ENCODE results near the gene FNDC7. TPM values are rescaled to one million over a fixed set of nuclear protein-coding genes. Genes with fewer than 3 reads are reported as not detected.
"Not testable (repeated sequence)": the region's sequence is repeated elsewhere in the genome, so short reads cannot be mapped to it uniquely, and the experiment has no call there.

FNDC7 gene
- under 1 TPM in 1 of 2 experiments, not detected in 1; 0.05 TPM for total RNA-seq

GRCh38 chr1:108712606-108713150 lies at the start of gene FNDC7:
Gene FNDC7, plus strand, starts transcription at chr1:108712908. Its CDS starts 26 bp downstream, at chr1:108712934.
- H3K4me1 Mint-ChIP-seq (ENCODE audit: low read depth), result no peaks in the 10 kb centered on the region
- no peaks in the 10 kb centered on the region for H3K27me3 Mint-ChIP-seq (ENCODE audit: low read depth)
- H3K36me3 Mint-ChIP-seq (ENCODE audit: low read depth), result no peaks in the 10 kb centered on the region
- CTCF ChIA-PET, result interaction anchor here (0.6 kb wide), 2 partner anchors 55 to 56 kb away, joined by 4 to 5 read pairs; no protein-coding TSS in a partner anchor
- intact Hi-C loops (cut with micrococcal nuclease), result no loop called here
- no peaks in the 10 kb centered on the region for H3K9me3 Mint-ChIP-seq
- H3K27ac Mint-ChIP-seq, result no peak within 1 kb of the TSS
- H3K4me3 Mint-ChIP-seq, result no peak within 1 kb of the TSS
- DNase-seq, result no peak

GRCh38 chr1:108663074-108663473 lies 49.6 kb upstream of the FNDC7 start:
- CTCF ChIA-PET, result interaction anchor here (1.4 to 1.9 kb wide), 2 partner anchors 19 to 103 kb away, joined by 5 to 6 read pairs; partner anchors contain the start of gene EEIG2
- Mint-ChIP-seq H3K36me3 (ENCODE audit: low read depth) (peaks cover 1% of the 10 kb centered on the region), H3K4me1 (ENCODE audit: low read depth) (peaks cover 25% of the 10 kb centered on the region), H3K27me3 (ENCODE audit: low read depth) (no peaks in the 10 kb centered on the region), H3K4me3 (no peak overlapping the region), H3K9me3 (no peaks in the 10 kb centered on the region), H3K27ac (no peak overlapping the region)
- no peak for DNase-seq
- intact Hi-C loops (cut with micrococcal nuclease), result loop anchor here (5.0 kb wide), 3 partner anchors 214 to 429 kb away; partner anchors contain the start of genes CLCC1, GPSM2 and TMEM167B

GRCh38 chr1:108664481-108664880 lies 48.2 kb upstream of the FNDC7 start:
- no peak overlapping the region for H3K4me3 Mint-ChIP-seq
- peaks cover 1% of the 10 kb centered on the region for H3K36me3 Mint-ChIP-seq (ENCODE audit: low read depth)
- peaks cover 25% of the 10 kb centered on the region for H3K4me1 Mint-ChIP-seq (ENCODE audit: low read depth)
- intact Hi-C loops (cut with micrococcal nuclease), result loop anchor here (5.0 kb wide), 3 partner anchors 213 to 428 kb away; partner anchors contain the start of genes CLCC1, GPSM2 and TMEM167B
- no peak for DNase-seq
- H3K9me3 Mint-ChIP-seq, result no peaks in the 10 kb centered on the region
- CTCF ChIA-PET, result interaction anchor here (0.7 to 1.3 kb wide), 2 partner anchors 21 to 105 kb away, joined by 3 read pairs; partner anchors contain the start of gene EEIG2
- H3K27ac Mint-ChIP-seq, result no peak overlapping the region
- H3K27me3 Mint-ChIP-seq (ENCODE audit: low read depth), result no peaks in the 10 kb centered on the region

GRCh38 chr1:108665067-108665466 lies 47.6 kb upstream of the FNDC7 start:
- H3K27me3 Mint-ChIP-seq (ENCODE audit: low read depth), result no peaks in the 10 kb centered on the region
- no peak overlapping the region for H3K4me3 Mint-ChIP-seq
- H3K36me3 Mint-ChIP-seq (ENCODE audit: low read depth), result peaks cover 1% of the 10 kb centered on the region
- CTCF ChIA-PET, result interaction anchor here (0.7 to 1.3 kb wide), 3 partner anchors 21 to 106 kb away, joined by 3 to 4 read pairs (median 3); partner anchors contain the start of gene EEIG2
- no peak for DNase-seq
- H3K27ac Mint-ChIP-seq, result no peak overlapping the region
- H3K4me1 Mint-ChIP-seq (ENCODE audit: low read depth), result peaks cover 25% of the 10 kb centered on the region
- no peaks in the 10 kb centered on the region for H3K9me3 Mint-ChIP-seq
- intact Hi-C loops (cut with micrococcal nuclease), result no loop called here

- Mint-ChIP-seq H3K27me3 (ENCODE audit: low read depth) (no peaks in the 10 kb centered on the region), H3K9me3 (no peaks in the 10 kb centered on the region), H3K36me3 (ENCODE audit: low read depth) (peaks cover 1% of the 10 kb centered on the region), H3K27ac (no peak overlapping the region), H3K4me3 (no peak overlapping the region), H3K4me1 (ENCODE audit: low read depth) (peaks cover 22% of the 10 kb centered on the region)
- intact Hi-C loops (cut with micrococcal nuclease), result no loop called here
- DNase-seq, result no peak
- CTCF ChIA-PET, result interaction anchor here (0.7 to 1.3 kb wide), 2 partner anchors 22 to 106 kb away, joined by 3 to 4 read pairs; partner anchors contain the start of gene EEIG2
Measured at GRCh38 chr1:108665771-108666170, 46.9 kb upstream of the FNDC7 start.

- H3K4me3 Mint-ChIP-seq; H3K27me3 Mint-ChIP-seq (ENCODE audit: low read depth); H3K9me3 Mint-ChIP-seq; H3K27ac Mint-ChIP-seq; CTCF ChIA-PET; intact Hi-C loops (cut with micrococcal nuclease); H3K36me3 Mint-ChIP-seq (ENCODE audit: low read depth); DNase-seq: not testable (repeated sequence)
- H3K4me1 Mint-ChIP-seq (ENCODE audit: low read depth), result peaks cover 19% of the 10 kb centered on the region
Measured at GRCh38 chr1:108667422-108667821, 45.3 kb upstream of the FNDC7 start.

- no peak for DNase-seq
- Mint-ChIP-seq H3K36me3 (ENCODE audit: low read depth) (no peaks in the 10 kb centered on the region), H3K27me3 (ENCODE audit: low read depth) (no peaks in the 10 kb centered on the region), H3K4me1 (ENCODE audit: low read depth) (peaks cover 11% of the 10 kb centered on the region), H3K27ac (no peak overlapping the region), H3K4me3 (no peak overlapping the region), H3K9me3 (no peaks in the 10 kb centered on the region)
- CTCF ChIA-PET, result interaction anchor here (0.7 to 1.4 kb wide), 2 partner anchors 22 to 25 kb away, joined by 3 to 5 read pairs; no protein-coding TSS in a partner anchor
- intact Hi-C loops (cut with micrococcal nuclease), result no loop called here
Measured at GRCh38 chr1:108668777-108669176, 43.9 kb upstream of the FNDC7 start.

- Mint-ChIP-seq H3K4me1 (ENCODE audit: low read depth) (peaks cover 11% of the 10 kb centered on the region), H3K9me3 (no peaks in the 10 kb centered on the region), H3K4me3 (no peak overlapping the region), H3K27ac (no peak overlapping the region), H3K36me3 (ENCODE audit: low read depth) (no peaks in the 10 kb centered on the region), H3K27me3 (ENCODE audit: low read depth) (no peaks in the 10 kb centered on the region)
- intact Hi-C loops (cut with micrococcal nuclease), result no loop called here
- DNase-seq, result no peak
- CTCF ChIA-PET, result interaction anchor here (1.4 kb wide), 1 partner anchor 26 kb away, joined by 3 read pairs; no protein-coding TSS in a partner anchor
Measured at GRCh38 chr1:108669679-108670078, 43.0 kb upstream of the FNDC7 start.

- Mint-ChIP-seq H3K36me3 (ENCODE audit: low read depth) (no peaks in the 10 kb centered on the region), H3K27ac (no peak overlapping the region), H3K27me3 (ENCODE audit: low read depth) (no peaks in the 10 kb centered on the region), H3K9me3 (no peaks in the 10 kb centered on the region), H3K4me1 (ENCODE audit: low read depth) (peaks cover 11% of the 10 kb centered on the region), H3K4me3 (no peak overlapping the region)
- intact Hi-C loops (cut with micrococcal nuclease), result no loop called here
- CTCF ChIA-PET, result no interaction called here
- no peak for DNase-seq
Measured at GRCh38 chr1:108670131-108670773, 42.5 kb upstream of the FNDC7 start.

GRCh38 chr1:108671143-108671542 lies 41.6 kb upstream of the FNDC7 start:
- Mint-ChIP-seq H3K4me3 (no peak overlapping the region), H3K27ac (no peak overlapping the region), H3K36me3 (ENCODE audit: low read depth) (no peaks in the 10 kb centered on the region), H3K27me3 (ENCODE audit: low read depth) (no peaks in the 10 kb centered on the region), H3K4me1 (ENCODE audit: low read depth) (peaks cover 11% of the 10 kb centered on the region), H3K9me3 (no peaks in the 10 kb centered on the region)
- no peak for DNase-seq
- intact Hi-C loops (cut with micrococcal nuclease), result no loop called here
- CTCF ChIA-PET, result no interaction called here

GRCh38 chr1:108678706-108679105 lies 34.0 kb upstream of the FNDC7 start:
- Mint-ChIP-seq H3K4me1 (ENCODE audit: low read depth) (peaks cover 11% of the 10 kb centered on the region), H3K9me3 (no peaks in the 10 kb centered on the region), H3K27me3 (ENCODE audit: low read depth) (no peaks in the 10 kb centered on the region), H3K36me3 (ENCODE audit: low read depth) (no peaks in the 10 kb centered on the region), H3K4me3 (no peak overlapping the region), H3K27ac (no peak overlapping the region)
- intact Hi-C loops (cut with micrococcal nuclease), result no loop called here
- CTCF ChIA-PET, result no interaction called here
- no peak for DNase-seq

GRCh38 chr1:108679586-108680213 lies 33.0 kb upstream of the FNDC7 start:
- Mint-ChIP-seq H3K27me3 (ENCODE audit: low read depth) (no peaks in the 10 kb centered on the region), H3K36me3 (ENCODE audit: low read depth) (no peaks in the 10 kb centered on the region), H3K4me1 (ENCODE audit: low read depth) (peaks cover 11% of the 10 kb centered on the region), H3K9me3 (no peaks in the 10 kb centered on the region), H3K4me3 (no peak overlapping the region), H3K27ac (no peak overlapping the region)
- CTCF ChIA-PET, result no interaction called here
- intact Hi-C loops (cut with micrococcal nuclease), result no loop called here
- DNase-seq, result no peak

Data from activated naive CD4-positive, alpha-beta T cell treated with anti-CD3 and anti-CD28 coated beads for 36 hours (primary cell).